Activated T-helper 17 cell treated with anti-CD3 and anti-CD28 coated beads, Interleukin-2, amount 50 U/mL, for 72 hours (primary cell): Measurements from ENCODE around the gene KLF2. TPM values are rescaled to one million over a fixed set of nuclear protein-coding genes. Genes with fewer than 3 reads are reported as not detected.

ENCODE experiments used
- ATAC-seq: fragments of 150-1000 bp; cut with Tn5 transposase; replicated peaks from 2 replicates; pipeline ENCODE4 v1.10.0; 2021; ENCODE audit warnings: mild to moderate bottlenecking, moderate library complexity
- H3K27ac Mint-ChIP-seq: one replicate; pipeline ENCODE4 v1.8.0; 2022; ENCODE audit warnings: mixed read lengths
- H3K27me3 Mint-ChIP-seq: one replicate; pipeline ENCODE4 v1.8.0; 2022; ENCODE audit warnings: mixed read lengths
- H3K36me3 Mint-ChIP-seq: one replicate; pipeline ENCODE4 v1.8.0; 2022; ENCODE audit warnings: low read depth, mild to moderate bottlenecking, mixed read lengths
- H3K4me1 Mint-ChIP-seq: one replicate; pipeline ENCODE4 v1.8.0; 2022; ENCODE audit warnings: mixed read lengths
- H3K4me3 Mint-ChIP-seq: one replicate; pipeline ENCODE4 v1.8.0; 2022; ENCODE audit warnings: mild to moderate bottlenecking, mixed read lengths
- H3K9me3 Mint-ChIP-seq: one replicate; pipeline ENCODE4 v1.8.0; 2022; ENCODE audit warnings: mixed read lengths
- total RNA-seq, 2 donors: library from RNA; stranded (reverse); gene quantifications; one replicate each; pipeline ENCODE4 v1.2.3, GENCODE V29; 2022

KLF2 gene
- total RNA-seq, 2 donors from 2014 or later, result 1.9 to 9.9 TPM

GRCh38 chr19:16358456-16358855, 33.8 kb downstream of the KLF2 start:
- H3K27me3 Mint-ChIP-seq, result no peaks in the 10 kb centered on the region
- peaks cover 36% of the 10 kb centered on the region for H3K4me1 Mint-ChIP-seq
- ATAC-seq, result no peak
- no peak overlapping the region for H3K4me3 Mint-ChIP-seq
- peaks cover 35% of the 10 kb centered on the region for H3K36me3 Mint-ChIP-seq
- no peaks in the 10 kb centered on the region for H3K9me3 Mint-ChIP-seq
- no peak overlapping the region for H3K27ac Mint-ChIP-seq

- no peaks in the 10 kb centered on the region for H3K27me3 Mint-ChIP-seq
- no peak overlapping the region for H3K27ac Mint-ChIP-seq
- H3K9me3 Mint-ChIP-seq, result no peaks in the 10 kb centered on the region
- no peak for ATAC-seq
- peak overlapping the region; percentile 19 for H3K4me3 Mint-ChIP-seq
- peaks cover 35% of the 10 kb centered on the region for H3K36me3 Mint-ChIP-seq
- H3K4me1 Mint-ChIP-seq, result peaks cover 42% of the 10 kb centered on the region
These were observed 34.4 kb downstream of the KLF2 start for GRCh38 chr19:16359074-16359473.

GRCh38 chr19:16359964-16360363, 35.3 kb downstream of the KLF2 start:
- H3K4me3 Mint-ChIP-seq, result peak overlapping the region; percentile 53

GRCh38 chr19:16360738-16361137, 36.1 kb downstream of the KLF2 start:
- no peaks in the 10 kb centered on the region for H3K9me3 Mint-ChIP-seq
- H3K27ac Mint-ChIP-seq, result no peak overlapping the region
- H3K36me3 Mint-ChIP-seq, result peaks cover 35% of the 10 kb centered on the region
- H3K4me3 Mint-ChIP-seq, result peak overlapping the region; percentile 53
- no peaks in the 10 kb centered on the region for H3K27me3 Mint-ChIP-seq
- H3K4me1 Mint-ChIP-seq, result peaks cover 51% of the 10 kb centered on the region
- peak; percentile 22 for ATAC-seq

More at GRCh38 chr19:16359964-16360363, 35.3 kb downstream of the KLF2 start:
- no peak overlapping the region for H3K27ac Mint-ChIP-seq
- peaks cover 46% of the 10 kb centered on the region for H3K4me1 Mint-ChIP-seq
- peak; percentile 86 for ATAC-seq
- H3K36me3 Mint-ChIP-seq, result peaks cover 35% of the 10 kb centered on the region
- no peaks in the 10 kb centered on the region for H3K9me3 Mint-ChIP-seq
- H3K27me3 Mint-ChIP-seq, result no peaks in the 10 kb centered on the region

GRCh38 chr19:16361254-16361653, 36.6 kb downstream of the KLF2 start:
- H3K4me3 Mint-ChIP-seq, result peak overlapping the region; percentile 53
- H3K9me3 Mint-ChIP-seq, result no peaks in the 10 kb centered on the region
- H3K36me3 Mint-ChIP-seq, result peaks cover 35% of the 10 kb centered on the region
- peaks cover 55% of the 10 kb centered on the region for H3K4me1 Mint-ChIP-seq
- H3K27ac Mint-ChIP-seq, result no peak overlapping the region
- ATAC-seq, result no peak
- no peaks in the 10 kb centered on the region for H3K27me3 Mint-ChIP-seq

- Mint-ChIP-seq H3K9me3 (no peaks in the 10 kb centered on the region), H3K27me3 (no peaks in the 10 kb centered on the region), H3K4me1 (peaks cover 59% of the 10 kb centered on the region), H3K36me3 (peaks cover 39% of the 10 kb centered on the region), H3K4me3 (peak overlapping the region; percentile 53), H3K27ac (no peak overlapping the region)
- no peak for ATAC-seq
These were observed 37.3 kb downstream of the KLF2 start for GRCh38 chr19:16361926-16362325.

- Mint-ChIP-seq H3K36me3 (peaks cover 44% of the 10 kb centered on the region), H3K27ac (no peak overlapping the region), H3K4me3 (no peak overlapping the region), H3K9me3 (no peaks in the 10 kb centered on the region), H3K4me1 (peaks cover 55% of the 10 kb centered on the region), H3K27me3 (no peaks in the 10 kb centered on the region)
- ATAC-seq, result no peak
These were observed 38.7 kb downstream of the KLF2 start for GRCh38 chr19:16363133-16363851.

- H3K9me3 Mint-ChIP-seq, result no peaks in the 10 kb centered on the region
- ATAC-seq, result no peak
- peaks cover 39% of the 10 kb centered on the region for H3K36me3 Mint-ChIP-seq
- H3K4me3 Mint-ChIP-seq, result no peak overlapping the region
- H3K27ac Mint-ChIP-seq, result no peak overlapping the region
- peaks cover 52% of the 10 kb centered on the region for H3K4me1 Mint-ChIP-seq
- H3K27me3 Mint-ChIP-seq, result no peaks in the 10 kb centered on the region
These were observed 39.2 kb downstream of the KLF2 start for GRCh38 chr19:16363852-16364230.

- H3K4me3 Mint-ChIP-seq, result no peak overlapping the region
- H3K9me3 Mint-ChIP-seq, result no peaks in the 10 kb centered on the region
- H3K27ac Mint-ChIP-seq, result no peak overlapping the region
- ATAC-seq, result no peak
- peaks cover 47% of the 10 kb centered on the region for H3K4me1 Mint-ChIP-seq
- no peaks in the 10 kb centered on the region for H3K27me3 Mint-ChIP-seq
- H3K36me3 Mint-ChIP-seq, result peaks cover 34% of the 10 kb centered on the region
These were observed 39.7 kb downstream of the KLF2 start for GRCh38 chr19:16364231-16364865.

- no peak overlapping the region for H3K27ac Mint-ChIP-seq
- H3K4me3 Mint-ChIP-seq, result peak overlapping the region; percentile 4
- H3K9me3 Mint-ChIP-seq, result no peaks in the 10 kb centered on the region
- peaks cover 46% of the 10 kb centered on the region for H3K4me1 Mint-ChIP-seq
- H3K36me3 Mint-ChIP-seq, result peaks cover 28% of the 10 kb centered on the region
- peaks cover 2% of the 10 kb centered on the region for H3K27me3 Mint-ChIP-seq
- ATAC-seq, result no peak
These were observed 40.8 kb downstream of the KLF2 start for GRCh38 chr19:16365300-16365996.

- no peak overlapping the region for H3K4me3 Mint-ChIP-seq
- ATAC-seq, result no peak
- peaks cover 4% of the 10 kb centered on the region for H3K27me3 Mint-ChIP-seq
- H3K4me1 Mint-ChIP-seq, result peaks cover 46% of the 10 kb centered on the region
- peaks cover 23% of the 10 kb centered on the region for H3K36me3 Mint-ChIP-seq
- no peaks in the 10 kb centered on the region for H3K9me3 Mint-ChIP-seq
- H3K27ac Mint-ChIP-seq, result no peak overlapping the region
These were observed 41.4 kb downstream of the KLF2 start for GRCh38 chr19:16366056-16366432.

GRCh38 chr19:16366433-16367260, 42.0 kb downstream of the KLF2 start:
- H3K27me3 Mint-ChIP-seq, result peaks cover 4% of the 10 kb centered on the region
- peak; percentile 46 for ATAC-seq
- no peak overlapping the region for H3K4me3 Mint-ChIP-seq
- H3K4me1 Mint-ChIP-seq, result peaks cover 46% of the 10 kb centered on the region
- H3K27ac Mint-ChIP-seq, result no peak overlapping the region
- no peaks in the 10 kb centered on the region for H3K9me3 Mint-ChIP-seq
- H3K36me3 Mint-ChIP-seq, result peaks cover 23% of the 10 kb centered on the region

GRCh38 chr19:16367261-16367683, 42.6 kb downstream of the KLF2 start:
- Mint-ChIP-seq H3K4me3 (no peak overlapping the region), H3K9me3 (no peaks in the 10 kb centered on the region), H3K27me3 (peaks cover 4% of the 10 kb centered on the region), H3K36me3 (peaks cover 20% of the 10 kb centered on the region), H3K4me1 (peaks cover 51% of the 10 kb centered on the region), H3K27ac (no peak overlapping the region)
- peak; percentile 48 for ATAC-seq
